ENCODE results near the gene MAML2.

The MAML2 gene

DNA sequence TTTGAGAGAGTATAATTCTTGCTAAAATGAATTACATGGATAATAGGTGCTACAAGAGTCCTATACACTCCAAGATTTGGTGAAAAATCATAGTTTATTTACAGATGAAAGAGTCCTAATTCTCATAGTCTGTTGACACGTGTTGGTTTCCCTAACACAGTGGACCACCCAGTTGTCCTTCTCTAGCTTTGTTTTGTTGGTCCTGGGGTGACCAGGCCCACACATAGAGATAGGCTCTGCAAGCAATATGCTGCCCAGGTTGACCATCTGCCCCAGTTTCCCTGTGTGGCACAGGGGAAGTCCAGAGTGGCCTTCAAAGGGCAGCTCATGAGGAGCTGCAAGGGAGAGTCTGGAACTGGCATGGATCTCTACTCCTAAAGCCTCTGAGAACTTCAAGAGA, 184.9 kb downstream of the MAML2 start:
- Histone ChIP-seq H3K36me3 (ENCODE audit: control insufficient read depth in 4 of 4, insufficient read depth in 4 of 4, low read length in 3 of 4) (no peaks in the 10 kb centered on the region), H3K27ac (ENCODE audit: insufficient read depth in 1 of 2, low read depth in 1 of 2, low read length in 2 of 2, poor library complexity in 1 of 2, severe bottlenecking in 2 of 2) (no peak overlapping the region), H3K4me1 (ENCODE audit: control extremely low read depth in 1 of 4, control insufficient read depth in 4 of 4, insufficient read depth in 4 of 4, low read length in 3 of 4) (peaks cover 13 to 35% (median 25%) of the 10 kb centered on the region in 4 experiments), H3K9me3 (ENCODE audit: control extremely low read depth in 1 of 5, control insufficient read depth in 4 of 5, insufficient read depth in 2 of 5, low read depth in 1 of 5, low read length in 4 of 5) (peaks cover 0 to 2% (median 0%) of the 10 kb centered on the region in 5 experiments), H3K27me3 (replicated peaks in 2 of 5; ENCODE audit: control insufficient read depth in 4 of 5, insufficient read depth in 5 of 5, low read length in 4 of 5) (no peaks in the 10 kb centered on the region), H3K4me3 (ENCODE audit: control insufficient read depth in 1 of 7, extremely low read depth in 1 of 7, insufficient read depth in 4 of 7, low read depth in 2 of 7, low read length in 6 of 7) (no peak overlapping the region)
- WGBS (ENCODE audit: insufficient coverage) = 80% methylated on average over 1 of the region's 1 CpG
- DNase-seq = no peak
- ChIA-PET POLR2A (no interaction called here), CTCF (interaction anchor here (1.0 to 1.3 kb wide), 2 partner anchors 15 to 186 kb away, joined by 3 read pairs; no protein-coding TSS in a partner anchor)

DNA sequence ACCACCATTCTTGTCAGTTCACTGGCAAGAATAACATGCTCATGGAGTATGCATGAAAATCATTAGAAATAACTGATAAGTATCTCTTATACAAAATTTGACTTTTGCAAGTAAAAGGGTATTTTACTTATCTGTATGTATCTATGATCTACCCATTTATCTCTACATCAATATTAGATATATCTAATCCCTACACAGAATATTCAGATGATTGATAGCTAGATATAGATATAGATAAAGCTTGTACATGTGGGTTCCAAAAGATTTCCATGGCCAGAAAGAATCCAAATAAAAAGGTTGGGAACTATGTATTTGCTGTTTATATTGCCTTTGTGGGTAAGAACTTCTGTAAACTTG, 185.5 kb downstream of the MAML2 start:
- CTCF ChIA-PET = interaction anchor here (1.0 to 1.3 kb wide), 2 partner anchors 16 to 186 kb away, joined by 3 read pairs; no protein-coding TSS in a partner anchor
- POLR2A ChIA-PET = no interaction called here
- no peak overlapping the region for H3K27ac ChIP-seq (ENCODE audit: insufficient read depth in 1 of 2, low read depth in 1 of 2, low read length in 2 of 2, poor library complexity in 1 of 2, severe bottlenecking in 2 of 2)
- H3K4me1 ChIP-seq (ENCODE audit: control extremely low read depth in 1 of 4, control insufficient read depth in 4 of 4, insufficient read depth in 4 of 4, low read length in 3 of 4) = peaks cover 13 to 35% (median 25%) of the 10 kb centered on the region in 4 experiments
- no peaks in the 10 kb centered on the region for H3K27me3 ChIP-seq (replicated peaks in 2 of 5; ENCODE audit: control insufficient read depth in 4 of 5, insufficient read depth in 5 of 5, low read length in 4 of 5)
- DNase-seq = no peak
- no peaks in the 10 kb centered on the region for H3K36me3 ChIP-seq (ENCODE audit: control insufficient read depth in 4 of 4, insufficient read depth in 4 of 4, low read length in 3 of 4)
- no peak overlapping the region for H3K4me3 ChIP-seq (ENCODE audit: control insufficient read depth in 1 of 7, extremely low read depth in 1 of 7, insufficient read depth in 4 of 7, low read depth in 2 of 7, low read length in 6 of 7)
- no peaks in the 10 kb centered on the region for H3K9me3 ChIP-seq (ENCODE audit: control extremely low read depth in 1 of 5, control insufficient read depth in 4 of 5, insufficient read depth in 2 of 5, low read depth in 1 of 5, low read length in 4 of 5)

GRCh38 chr11:96156379-96156722, 186.6 kb downstream of the MAML2 start:
- H3K36me3 ChIP-seq (ENCODE audit: control insufficient read depth in 4 of 4, insufficient read depth in 4 of 4, low read length in 3 of 4) = peaks cover 0 to 3% (median 0%) of the 10 kb centered on the region in 4 experiments
- peaks cover 13 to 35% (median 25%) of the 10 kb centered on the region in 4 experiments for H3K4me1 ChIP-seq (ENCODE audit: control extremely low read depth in 1 of 4, control insufficient read depth in 4 of 4, insufficient read depth in 4 of 4, low read length in 3 of 4)
- DNase-seq = no peak
- H3K27ac ChIP-seq (ENCODE audit: insufficient read depth in 1 of 2, low read depth in 1 of 2, low read length in 2 of 2, poor library complexity in 1 of 2, severe bottlenecking in 2 of 2) = no peak overlapping the region
- CTCF ChIA-PET = interaction anchor here (0.8 to 2.0 kb wide), 3 partner anchors 48 to 100 kb away, joined by 4 to 7 read pairs (median 6); no protein-coding TSS in a partner anchor
- H3K27me3 ChIP-seq (replicated peaks in 2 of 5; ENCODE audit: control insufficient read depth in 4 of 5, insufficient read depth in 5 of 5, low read length in 4 of 5) = no peaks in the 10 kb centered on the region
- WGBS (ENCODE audit: insufficient coverage) = 90% methylated on average over 2 of the region's 3 CpGs
- H3K4me3 ChIP-seq (ENCODE audit: control insufficient read depth in 1 of 7, extremely low read depth in 1 of 7, insufficient read depth in 4 of 7, low read depth in 2 of 7, low read length in 6 of 7) = no peak overlapping the region
- POLR2A ChIA-PET = no interaction called here
- H3K9me3 ChIP-seq (ENCODE audit: control extremely low read depth in 1 of 5, control insufficient read depth in 4 of 5, insufficient read depth in 2 of 5, low read depth in 1 of 5, low read length in 4 of 5) = no peaks in the 10 kb centered on the region

DNA sequence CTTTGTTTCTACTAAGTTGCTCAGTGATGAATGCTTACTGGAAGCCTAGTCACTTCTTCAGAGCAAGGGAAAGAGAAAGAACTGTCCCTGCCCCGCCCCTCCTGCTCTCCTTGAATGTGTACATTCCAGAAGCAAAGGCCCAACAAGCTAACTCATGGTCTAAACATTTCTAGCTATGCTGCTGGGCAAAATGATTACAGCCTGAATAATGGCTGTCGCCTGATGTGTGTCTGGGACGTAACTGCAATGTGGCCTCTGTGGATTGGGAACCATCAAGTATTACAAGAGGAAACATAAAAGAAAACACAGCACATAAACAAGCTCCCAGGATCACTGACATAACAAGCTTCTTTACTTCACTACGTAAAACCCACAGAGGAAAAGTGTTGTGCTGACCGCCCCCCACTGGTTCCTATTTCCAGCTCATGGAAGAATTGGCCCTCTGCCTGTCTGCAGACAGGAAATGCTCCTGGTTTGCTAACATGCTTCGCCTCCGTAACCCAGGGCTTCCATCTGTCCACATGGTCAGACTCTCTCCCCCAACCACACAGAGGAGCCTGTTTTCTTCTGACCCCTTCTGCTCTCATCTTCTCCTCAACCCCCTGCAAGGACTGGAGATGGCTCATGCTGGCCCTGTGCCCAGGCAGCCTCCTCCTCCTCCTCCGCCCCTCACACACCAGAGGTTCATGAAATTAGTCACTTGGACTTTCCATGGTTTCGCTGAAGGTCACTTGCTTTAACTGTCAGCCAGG, 187.2 kb downstream of the MAML2 start:
- Histone ChIP-seq H3K27me3 (replicated peaks in 2 of 5; ENCODE audit: control insufficient read depth in 4 of 5, insufficient read depth in 5 of 5, low read length in 4 of 5) (no peaks in the 10 kb centered on the region), H3K36me3 (ENCODE audit: control insufficient read depth in 4 of 4, insufficient read depth in 4 of 4, low read length in 3 of 4) (peaks cover 0 to 3% (median 0%) of the 10 kb centered on the region in 4 experiments), H3K4me3 (ENCODE audit: control insufficient read depth in 1 of 7, extremely low read depth in 1 of 7, insufficient read depth in 4 of 7, low read depth in 2 of 7, low read length in 6 of 7) (no peak overlapping the region), H3K9me3 (ENCODE audit: control extremely low read depth in 1 of 5, control insufficient read depth in 4 of 5, insufficient read depth in 2 of 5, low read depth in 1 of 5, low read length in 4 of 5) (no peaks in the 10 kb centered on the region), H3K4me1 (ENCODE audit: control extremely low read depth in 1 of 4, control insufficient read depth in 4 of 4, insufficient read depth in 4 of 4, low read length in 3 of 4) (peaks cover 13 to 35% (median 25%) of the 10 kb centered on the region in 4 experiments), H3K27ac (ENCODE audit: insufficient read depth in 1 of 2, low read depth in 1 of 2, low read length in 2 of 2, poor library complexity in 1 of 2, severe bottlenecking in 2 of 2) (peak overlapping the region in 1 of 2 experiments; percentile 31)
- 38% methylated on average over 8 of the region's 9 CpGs for WGBS (ENCODE audit: insufficient coverage)
- POLR2A ChIA-PET = no interaction called here
- peak in 2 of 3 donors; percentile 50 to 53 for DNase-seq
- CTCF ChIA-PET = interaction anchor here (0.8 to 2.0 kb wide), 4 partner anchors 48 to 187 kb away, joined by 3 to 7 read pairs (median 5); partner anchors contain the start of gene MAML2

DNA sequence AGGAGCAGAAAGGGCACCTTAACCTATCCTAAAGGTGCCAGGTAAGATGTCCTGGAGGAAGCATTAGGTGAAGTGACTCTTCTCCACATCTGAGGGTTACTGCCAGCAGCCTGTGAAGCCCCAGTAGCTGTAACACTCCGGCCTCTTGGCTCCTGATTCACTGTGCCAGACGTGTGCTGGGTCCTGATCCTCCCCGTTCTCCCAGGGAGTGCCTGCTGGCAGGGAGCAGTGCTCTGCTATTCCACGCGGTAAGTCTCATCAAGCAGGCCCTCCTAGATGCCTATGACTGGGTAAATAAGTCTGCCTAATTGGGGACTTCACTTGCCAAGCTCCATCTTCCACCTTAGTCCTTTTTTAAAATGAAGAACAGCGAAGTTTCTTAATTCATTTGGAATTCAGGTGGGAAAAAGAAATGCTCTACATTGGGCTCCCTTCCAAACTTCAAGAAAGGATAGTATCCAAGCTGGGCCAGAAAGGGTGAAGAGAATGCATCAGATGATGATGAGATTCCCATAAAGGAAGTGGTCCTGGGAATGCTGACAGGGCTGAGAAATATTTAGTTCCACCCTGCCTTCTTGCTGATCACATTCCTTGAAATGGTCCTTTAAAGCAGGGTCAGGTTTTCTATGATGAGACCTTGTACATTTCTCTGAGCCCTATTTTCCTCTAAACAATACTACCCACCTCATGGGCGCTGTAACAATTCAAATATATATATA, 188.0 kb downstream of the MAML2 start:
- CTCF ChIA-PET = interaction anchor here (1.4 to 2.0 kb wide), 3 partner anchors 66 to 188 kb away, joined by 3 to 7 read pairs (median 6); partner anchors contain the start of gene MAML2
- H3K36me3 ChIP-seq (ENCODE audit: control insufficient read depth in 4 of 4, insufficient read depth in 4 of 4, low read length in 3 of 4) = peaks cover 0 to 3% (median 0%) of the 10 kb centered on the region in 4 experiments
- no peaks in the 10 kb centered on the region for H3K27me3 ChIP-seq (replicated peaks in 2 of 5; ENCODE audit: control insufficient read depth in 4 of 5, insufficient read depth in 5 of 5, low read length in 4 of 5)
- no peak overlapping the region for H3K27ac ChIP-seq (ENCODE audit: insufficient read depth in 1 of 2, low read depth in 1 of 2, low read length in 2 of 2, poor library complexity in 1 of 2, severe bottlenecking in 2 of 2)
- no peak overlapping the region for H3K4me3 ChIP-seq (ENCODE audit: control insufficient read depth in 1 of 7, extremely low read depth in 1 of 7, insufficient read depth in 4 of 7, low read depth in 2 of 7, low read length in 6 of 7)
- WGBS (ENCODE audit: insufficient coverage) = 98% methylated on average over 6 of the region's 7 CpGs
- no peaks in the 10 kb centered on the region for H3K9me3 ChIP-seq (ENCODE audit: control extremely low read depth in 1 of 5, control insufficient read depth in 4 of 5, insufficient read depth in 2 of 5, low read depth in 1 of 5, low read length in 4 of 5)
- peaks cover 13 to 35% (median 25%) of the 10 kb centered on the region in 4 experiments for H3K4me1 ChIP-seq (ENCODE audit: control extremely low read depth in 1 of 4, control insufficient read depth in 4 of 4, insufficient read depth in 4 of 4, low read length in 3 of 4)
- DNase-seq = no peak
- POLR2A ChIA-PET = no interaction called here

DNA sequence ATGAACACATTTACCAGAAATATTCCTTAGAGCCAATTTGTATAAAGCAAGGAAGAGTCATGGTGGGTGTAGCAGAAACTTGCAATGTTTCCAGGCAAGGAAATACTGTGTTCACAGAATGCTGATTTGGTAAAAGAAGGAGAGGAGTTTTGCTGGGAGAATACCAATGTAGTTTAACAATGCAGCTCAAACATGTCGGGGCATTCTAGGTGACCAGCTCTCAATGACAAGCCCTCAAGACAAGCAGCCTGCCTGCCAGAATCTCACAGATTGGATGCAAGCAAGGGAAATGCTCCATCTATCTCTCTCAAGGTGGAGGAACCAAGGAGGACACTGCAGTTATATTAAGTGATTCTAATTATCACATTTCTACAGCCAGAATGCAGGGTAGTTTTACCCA, 190.4 kb downstream of the MAML2 start:
- Histone ChIP-seq H3K27ac (ENCODE audit: insufficient read depth in 1 of 2, low read depth in 1 of 2, low read length in 2 of 2, poor library complexity in 1 of 2, severe bottlenecking in 2 of 2) (no peak overlapping the region), H3K4me1 (ENCODE audit: control extremely low read depth in 1 of 4, control insufficient read depth in 4 of 4, insufficient read depth in 4 of 4, low read length in 3 of 4) (peaks cover 13 to 27% (median 21%) of the 10 kb centered on the region in 4 experiments), H3K27me3 (replicated peaks in 2 of 5; ENCODE audit: control insufficient read depth in 4 of 5, insufficient read depth in 5 of 5, low read length in 4 of 5) (no peaks in the 10 kb centered on the region), H3K36me3 (ENCODE audit: control insufficient read depth in 4 of 4, insufficient read depth in 4 of 4, low read length in 3 of 4) (peaks cover 0 to 3% (median 0%) of the 10 kb centered on the region in 4 experiments), H3K9me3 (ENCODE audit: control extremely low read depth in 1 of 5, control insufficient read depth in 4 of 5, insufficient read depth in 2 of 5, low read depth in 1 of 5, low read length in 4 of 5) (no peaks in the 10 kb centered on the region), H3K4me3 (ENCODE audit: control insufficient read depth in 1 of 7, extremely low read depth in 1 of 7, insufficient read depth in 4 of 7, low read depth in 2 of 7, low read length in 6 of 7) (no peak overlapping the region)
- DNase-seq = no peak
- WGBS (ENCODE audit: insufficient coverage) = 100% methylated on average over 1 of the region's 1 CpG
- ChIA-PET POLR2A (no interaction called here), CTCF (no interaction called here)

GRCh38 chr11:96151501-96151900, 191.5 kb downstream of the MAML2 start:
- Histone ChIP-seq H3K9me3 (ENCODE audit: control extremely low read depth in 1 of 5, control insufficient read depth in 4 of 5, insufficient read depth in 2 of 5, low read depth in 1 of 5, low read length in 4 of 5) (no peaks in the 10 kb centered on the region), H3K27ac (ENCODE audit: insufficient read depth in 1 of 2, low read depth in 1 of 2, low read length in 2 of 2, poor library complexity in 1 of 2, severe bottlenecking in 2 of 2) (no peak overlapping the region), H3K27me3 (replicated peaks in 2 of 5; ENCODE audit: control insufficient read depth in 4 of 5, insufficient read depth in 5 of 5, low read length in 4 of 5) (no peaks in the 10 kb centered on the region), H3K4me1 (ENCODE audit: control extremely low read depth in 1 of 4, control insufficient read depth in 4 of 4, insufficient read depth in 4 of 4, low read length in 3 of 4) (peaks cover 7 to 16% (median 11%) of the 10 kb centered on the region in 4 experiments), H3K4me3 (ENCODE audit: control insufficient read depth in 1 of 7, extremely low read depth in 1 of 7, insufficient read depth in 4 of 7, low read depth in 2 of 7, low read length in 6 of 7) (no peak overlapping the region), H3K36me3 (ENCODE audit: control insufficient read depth in 4 of 4, insufficient read depth in 4 of 4, low read length in 3 of 4) (peaks cover 0 to 3% (median 0%) of the 10 kb centered on the region in 4 experiments)
- CTCF ChIA-PET = no interaction called here
- WGBS (ENCODE audit: insufficient coverage) = 96% methylated on average over 3 of the region's 3 CpGs
- POLR2A ChIA-PET = no interaction called here
- no peak for DNase-seq
